ENCODE data around the gene NFIA.

NFIA gene

GRCh38 chr1:61201035-61201434, 118.7 kb downstream of the NFIA start:
- Histone ChIP-seq H3K36me3 (ENCODE audit: low read depth) (no peaks in the 10 kb centered on the region), H3K27ac (ENCODE audit: poor library complexity, severe bottlenecking) (no peak overlapping the region), H3K27me3 (ENCODE audit: insufficient read depth, poor library complexity, severe bottlenecking) (no peaks in the 10 kb centered on the region), H3K4me1 (ENCODE audit: insufficient read depth, poor library complexity, severe bottlenecking) (peaks cover 8% of the 10 kb centered on the region), H3K4me3 (ENCODE audit: severe bottlenecking) (no peak overlapping the region), H3K9me3 (ENCODE audit: severe bottlenecking) (no peaks in the 10 kb centered on the region)
- no peak for DNase-seq (ENCODE audit: low spot score)
- TF ChIP-seq, protein P1, sequence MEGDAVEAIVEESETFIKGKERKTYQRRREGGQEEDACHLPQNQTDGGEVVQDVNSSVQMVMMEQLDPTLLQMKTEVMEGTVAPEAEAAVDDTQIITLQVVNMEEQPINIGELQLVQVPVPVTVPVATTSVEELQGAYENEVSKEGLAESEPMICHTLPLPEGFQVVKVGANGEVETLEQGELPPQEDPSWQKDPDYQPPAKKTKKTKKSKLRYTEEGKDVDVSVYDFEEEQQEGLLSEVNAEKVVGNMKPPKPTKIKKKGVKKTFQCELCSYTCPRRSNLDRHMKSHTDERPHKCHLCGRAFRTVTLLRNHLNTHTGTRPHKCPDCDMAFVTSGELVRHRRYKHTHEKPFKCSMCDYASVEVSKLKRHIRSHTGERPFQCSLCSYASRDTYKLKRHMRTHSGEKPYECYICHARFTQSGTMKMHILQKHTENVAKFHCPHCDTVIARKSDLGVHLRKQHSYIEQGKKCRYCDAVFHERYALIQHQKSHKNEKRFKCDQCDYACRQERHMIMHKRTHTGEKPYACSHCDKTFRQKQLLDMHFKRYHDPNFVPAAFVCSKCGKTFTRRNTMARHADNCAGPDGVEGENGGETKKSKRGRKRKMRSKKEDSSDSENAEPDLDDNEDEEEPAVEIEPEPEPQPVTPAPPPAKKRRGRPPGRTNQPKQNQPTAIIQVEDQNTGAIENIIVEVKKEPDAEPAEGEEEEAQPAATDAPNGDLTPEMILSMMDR (IDR thresholded peaks at IDR 0.05; ENCODE audit: poor library complexity, severe bottlenecking) = no peak
- ATAC-seq (ENCODE audit: low read depth) = no peak

DNA sequence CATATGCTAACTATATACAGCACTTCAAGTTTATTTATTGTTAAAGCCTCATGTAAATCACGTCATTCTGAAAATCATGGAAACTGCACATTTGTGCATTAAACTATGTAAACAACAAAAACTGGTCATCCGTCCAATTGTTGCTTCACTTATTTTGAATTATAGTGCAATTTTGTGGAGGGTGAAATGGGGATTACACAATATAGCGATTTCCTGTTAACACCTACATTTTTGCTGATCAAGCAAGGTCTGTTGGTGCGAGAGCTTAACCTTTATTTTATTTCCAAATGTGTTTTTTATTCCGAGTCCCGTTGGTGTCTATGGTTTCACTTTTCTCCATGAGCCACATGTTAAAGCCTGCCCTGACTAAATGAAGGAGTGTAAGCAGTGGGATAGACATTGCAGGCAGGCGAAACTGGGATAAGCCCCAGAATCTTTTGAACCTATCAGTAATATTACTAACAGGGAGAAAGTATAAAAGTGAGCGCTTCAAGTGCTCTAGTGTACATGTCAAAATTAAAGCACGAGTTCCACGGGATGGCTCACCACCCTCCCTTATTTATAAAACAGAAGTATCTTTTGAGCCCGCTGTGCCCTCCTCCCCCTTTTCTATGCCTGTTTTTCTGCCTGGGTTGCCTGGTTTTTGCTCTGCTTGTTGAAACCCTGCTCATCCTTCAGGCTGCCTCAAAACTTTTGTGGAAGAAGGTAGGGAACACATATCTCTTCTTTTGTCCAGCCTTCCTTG, 120.7 kb downstream of the NFIA start:
- Histone ChIP-seq H3K9me3 (ENCODE audit: severe bottlenecking) (no peaks in the 10 kb centered on the region), H3K4me1 (ENCODE audit: insufficient read depth, poor library complexity, severe bottlenecking) (peaks cover 8% of the 10 kb centered on the region), H3K27ac (ENCODE audit: poor library complexity, severe bottlenecking) (peak overlapping the region; percentile 8), H3K27me3 (ENCODE audit: insufficient read depth, poor library complexity, severe bottlenecking) (no peaks in the 10 kb centered on the region), H3K36me3 (ENCODE audit: low read depth) (no peaks in the 10 kb centered on the region), H3K4me3 (ENCODE audit: severe bottlenecking) (no peak overlapping the region)
- DNase-seq (ENCODE audit: low spot score) (no peak), ATAC-seq (ENCODE audit: low read depth) (no peak; the same call in 2 of the 3 replicates)
- TF ChIP-seq, protein P1 (IDR thresholded peaks at IDR 0.05; ENCODE audit: poor library complexity, severe bottlenecking) = no peak

DNA sequence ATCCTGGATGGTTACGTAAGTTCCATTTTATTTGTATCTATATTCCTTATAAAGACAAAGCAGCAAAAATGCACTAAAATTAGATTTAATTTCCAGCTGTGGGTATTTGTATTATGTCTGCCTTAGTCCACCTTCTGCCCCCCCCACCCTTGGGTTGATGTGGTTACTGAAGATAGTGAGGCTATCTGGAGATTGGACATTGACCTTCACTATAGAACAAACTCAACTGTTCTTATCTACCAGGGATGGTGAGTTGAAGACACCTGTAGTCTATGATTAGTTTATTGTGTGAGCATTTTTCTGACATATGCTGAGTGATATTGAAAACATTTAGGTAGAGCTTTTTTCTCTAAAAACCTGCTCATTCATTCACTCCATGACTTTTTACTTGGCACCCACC, 122.2 kb downstream of the NFIA start:
- DNase-seq (ENCODE audit: low spot score) = no peak

DNA sequence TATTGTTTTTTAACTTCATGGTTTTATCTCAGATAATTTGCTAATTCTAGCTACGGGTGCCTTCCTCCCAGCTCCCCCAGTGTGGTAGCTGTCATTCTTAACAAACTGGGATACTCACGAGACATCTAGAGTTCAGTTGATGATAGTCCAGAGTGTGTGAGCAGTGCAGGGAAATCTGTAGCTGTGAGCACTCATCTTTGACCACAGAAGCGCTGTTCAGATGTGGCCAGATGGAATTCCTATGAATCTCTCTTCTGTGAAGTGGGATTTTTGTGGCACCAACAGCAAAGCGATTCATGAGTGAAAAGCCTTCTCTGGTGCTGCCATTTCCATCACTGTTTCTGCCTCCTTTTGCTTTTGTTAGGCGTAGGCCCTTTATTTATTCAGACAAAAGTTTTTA, 125.1 kb downstream of the NFIA start:
- Histone ChIP-seq H3K27me3 (ENCODE audit: insufficient read depth, poor library complexity, severe bottlenecking) (no peaks in the 10 kb centered on the region), H3K36me3 (ENCODE audit: low read depth) (no peaks in the 10 kb centered on the region), H3K4me1 (ENCODE audit: insufficient read depth, poor library complexity, severe bottlenecking) (peaks cover 4% of the 10 kb centered on the region), H3K4me3 (ENCODE audit: severe bottlenecking) (no peak overlapping the region), H3K27ac (ENCODE audit: poor library complexity, severe bottlenecking) (no peak overlapping the region), H3K9me3 (ENCODE audit: severe bottlenecking) (no peaks in the 10 kb centered on the region)
- no peak for ATAC-seq (ENCODE audit: low read depth)
- TF ChIP-seq, protein P1 (IDR thresholded peaks at IDR 0.05; ENCODE audit: poor library complexity, severe bottlenecking) = no peak
- DNase-seq (ENCODE audit: low spot score) = no peak

More for the DNA sequence above, 122.2 kb downstream of the NFIA start:
- peaks cover 8% of the 10 kb centered on the region for H3K4me1 ChIP-seq (ENCODE audit: insufficient read depth, poor library complexity, severe bottlenecking)
- H3K4me3 ChIP-seq (ENCODE audit: severe bottlenecking) = no peak overlapping the region
- H3K27ac ChIP-seq (ENCODE audit: poor library complexity, severe bottlenecking) = no peak overlapping the region
- H3K9me3 ChIP-seq (ENCODE audit: severe bottlenecking) = no peaks in the 10 kb centered on the region
- no peaks in the 10 kb centered on the region for H3K36me3 ChIP-seq (ENCODE audit: low read depth)
- no peak for ATAC-seq (ENCODE audit: low read depth)
- TF ChIP-seq, protein P1 (IDR thresholded peaks at IDR 0.05; ENCODE audit: poor library complexity, severe bottlenecking) = no peak
- no peaks in the 10 kb centered on the region for H3K27me3 ChIP-seq (ENCODE audit: insufficient read depth, poor library complexity, severe bottlenecking)

GRCh38 chr1:61208172-61208571, 125.8 kb downstream of the NFIA start:
- Histone ChIP-seq H3K9me3 (ENCODE audit: severe bottlenecking) (no peaks in the 10 kb centered on the region), H3K27ac (ENCODE audit: poor library complexity, severe bottlenecking) (no peak overlapping the region), H3K4me3 (ENCODE audit: severe bottlenecking) (no peak overlapping the region), H3K4me1 (ENCODE audit: insufficient read depth, poor library complexity, severe bottlenecking) (no peaks in the 10 kb centered on the region), H3K27me3 (ENCODE audit: insufficient read depth, poor library complexity, severe bottlenecking) (no peaks in the 10 kb centered on the region), H3K36me3 (ENCODE audit: low read depth) (no peaks in the 10 kb centered on the region)
- ATAC-seq (ENCODE audit: low read depth) (no peak), DNase-seq (ENCODE audit: low spot score) (no peak)
- TF ChIP-seq, protein P1 (IDR thresholded peaks at IDR 0.05; ENCODE audit: poor library complexity, severe bottlenecking) = no peak

Measured in RWPE2 (cell line).